GM23338 (cell line): ENCODE measurements around the gene AXIN1.

ENCODE experiments used
- CREB1 ChIP-seq: fragments of 250-450 bp; sonication (Bioruptor Pico); IDR thresholded peaks from 2 replicates; pipeline ENCODE4 v1.5.0; 2020; ENCODE audit warnings: low read depth, mild to moderate bottlenecking, moderate library complexity
- EZH2 ChIP-seq: fragments of 200-600 bp; sonication (generic); IDR thresholded peaks from one replicate; pipeline ENCODE4 v1.8.0; 2017; ENCODE audit warnings: antibody characterized with exemption, mild to moderate bottlenecking, low read depth; ENCODE audit not compliant: unreplicated experiment
- TF ChIP-seq, protein P1 (sequence below), 2 experiments: fragments of 200-600 bp in 1 of 2; sonication (generic) in 1 of 2; conservative IDR thresholded peaks; 2 replicates each; pipeline versions ENCODE4 v1.5.1 to v1.6.1; 2016 to 2017; ENCODE audit warnings: antibody characterized with exemption in 2 of 2, low read depth in 2 of 2, mild to moderate bottlenecking in 2 of 2, moderate library complexity in 1 of 2

DNA sequence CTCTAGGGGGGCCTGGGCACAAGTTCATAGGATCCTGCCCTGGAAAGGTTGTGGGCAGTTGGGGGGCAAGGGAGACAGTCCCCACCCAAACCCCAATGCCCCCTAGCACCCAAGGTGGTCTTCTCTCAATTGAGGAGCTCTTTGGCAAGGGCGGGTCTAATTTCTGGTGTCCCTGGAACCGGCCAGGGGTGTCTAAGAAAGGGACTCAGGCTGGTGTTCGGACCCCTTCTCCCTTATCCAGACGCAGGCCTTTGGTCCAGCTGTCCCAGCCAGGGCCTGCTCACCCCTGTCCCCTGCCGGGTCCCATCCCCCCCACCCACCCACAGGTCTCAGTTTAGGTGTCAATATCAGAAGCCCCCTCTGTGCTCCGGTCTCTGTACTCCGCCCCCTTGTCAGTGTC is 73.0 kb downstream of the AXIN1 start:
- TF ChIP-seq, protein P1, sequence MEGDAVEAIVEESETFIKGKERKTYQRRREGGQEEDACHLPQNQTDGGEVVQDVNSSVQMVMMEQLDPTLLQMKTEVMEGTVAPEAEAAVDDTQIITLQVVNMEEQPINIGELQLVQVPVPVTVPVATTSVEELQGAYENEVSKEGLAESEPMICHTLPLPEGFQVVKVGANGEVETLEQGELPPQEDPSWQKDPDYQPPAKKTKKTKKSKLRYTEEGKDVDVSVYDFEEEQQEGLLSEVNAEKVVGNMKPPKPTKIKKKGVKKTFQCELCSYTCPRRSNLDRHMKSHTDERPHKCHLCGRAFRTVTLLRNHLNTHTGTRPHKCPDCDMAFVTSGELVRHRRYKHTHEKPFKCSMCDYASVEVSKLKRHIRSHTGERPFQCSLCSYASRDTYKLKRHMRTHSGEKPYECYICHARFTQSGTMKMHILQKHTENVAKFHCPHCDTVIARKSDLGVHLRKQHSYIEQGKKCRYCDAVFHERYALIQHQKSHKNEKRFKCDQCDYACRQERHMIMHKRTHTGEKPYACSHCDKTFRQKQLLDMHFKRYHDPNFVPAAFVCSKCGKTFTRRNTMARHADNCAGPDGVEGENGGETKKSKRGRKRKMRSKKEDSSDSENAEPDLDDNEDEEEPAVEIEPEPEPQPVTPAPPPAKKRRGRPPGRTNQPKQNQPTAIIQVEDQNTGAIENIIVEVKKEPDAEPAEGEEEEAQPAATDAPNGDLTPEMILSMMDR (conservative IDR thresholded peaks at IDR 0.05; ENCODE audit: low read depth in 2 of 2) = no peak
- TF ChIP-seq EZH2 (no peak), CREB1 (no peak)
